Endothelial cell of umbilical vein (primary cell): Measurements from ENCODE around the gene MESP2. TPM values are rescaled to one million over a fixed set of nuclear protein-coding genes. Genes with fewer than 3 reads are reported as not detected.

Experiments
- BruUV-seq: library from RNA; stranded (reverse); fragments of 400-500 nt; replicated peaks from 2 replicates; lab custom pipeline; 2021; lab: Mats Ljungman, UMichigan
- CTCF ChIA-PET: fragments of 300-600, 350-600 bp; sonication (Branson Sonifier 250); formaldehyde crosslinking; loops from one replicate; lab custom pipeline; 2021; ENCODE audit warnings: antibody characterized with exemption, inconsistent platforms; lab: Charles Lee
- POLR2A ChIA-PET: fragments of 300-600, 350-600 bp; sonication (Branson Sonifier 250); formaldehyde crosslinking; loops from one replicate; lab custom pipeline; 2021; ENCODE audit warnings: antibody characterized with exemption, inconsistent platforms; lab: Charles Lee
- DNase-seq: peaks from one replicate; pipeline ENCODE4 v3.0.0-alpha.2; 2011; ENCODE audit warnings: low read depth, low spot score
- FAIRE-seq: peaks from 2 replicates; lab custom pipeline; 2011; peaks lifted over from hg19 to GRCh38; lab: Jason Lieb, UNC
- H2AFZ ChIP-seq: 2 replicates; pipeline ENCODE4 v1.6.0; 2012; ENCODE audit warnings: low read depth, low read length, control low read depth, inconsistent platforms
- H3K27ac ChIP-seq: 2 replicates; pipeline ENCODE4 v1.5.1; 2011; ENCODE audit warnings: low read depth, mild to moderate bottlenecking, control low read depth, low read length, moderate library complexity; ENCODE audit not compliant: insufficient read depth
- H3K27me3 ChIP-seq, 2 experiments: 2 replicates each; pipeline versions ENCODE4 v1.6.0 to v1.6.1; 2011; ENCODE audit warnings: low read length in 2 of 2, mixed read lengths in 1 of 2; ENCODE audit not compliant: control insufficient read depth in 2 of 2, insufficient read depth in 2 of 2
- H3K36me3 ChIP-seq, 2 experiments: 2 replicates in 1 of 2; 3 replicates in 1 of 2; pipeline ENCODE4 v1.5.1; 2011; ENCODE audit warnings: low read length in 2 of 2, mild to moderate bottlenecking in 1 of 2, moderate library complexity in 1 of 2; ENCODE audit not compliant: control insufficient read depth in 2 of 2, insufficient read depth in 2 of 2; ENCODE audit errors: extremely low read depth in 1 of 2
- H3K4me1 ChIP-seq: 3 replicates; pipeline ENCODE4 v1.5.1; 2011; ENCODE audit warnings: mild to moderate bottlenecking, low read length; ENCODE audit not compliant: control insufficient read depth, insufficient read depth; ENCODE audit errors: extremely low read depth
- H3K4me2 ChIP-seq: 2 replicates; pipeline ENCODE4 v1.6.1; 2011; ENCODE audit warnings: low read length, control low read depth, mixed read lengths; ENCODE audit not compliant: insufficient read depth
- H3K4me3 ChIP-seq, 3 experiments: fragments of 200-600 bp in 1 of 3; sonication (generic), shearing (Covaris generic) in 1 of 3; replicated peaks in 1 of 3; 2 replicates each; pipeline ENCODE4 v1.5.1; 2011 to 2016; ENCODE audit warnings: control low read depth in 3 of 3, low read length in 3 of 3, mild to moderate bottlenecking in 2 of 3, inconsistent platforms in 1 of 3, low read depth in 1 of 3, moderate library complexity in 1 of 3; ENCODE audit not compliant: insufficient read depth in 1 of 3
- H3K79me2 ChIP-seq: 2 replicates; pipeline ENCODE4 v1.6.0; 2012; ENCODE audit warnings: low read length, inconsistent platforms; ENCODE audit not compliant: control insufficient read depth, insufficient read depth
- H3K9ac ChIP-seq: replicated peaks from 2 replicates; pipeline ENCODE3; 2011; ENCODE audit warnings: low read length, control low read depth; ENCODE audit not compliant: insufficient read depth; ENCODE audit errors: extremely low read depth
- H3K9me1 ChIP-seq: replicated peaks from 3 replicates; pipeline ENCODE4 v1.6.0; 2011; ENCODE audit warnings: mild to moderate bottlenecking, low read length; ENCODE audit not compliant: control insufficient read depth, insufficient read depth; ENCODE audit errors: extremely low read depth
- H3K9me3 ChIP-seq: replicated peaks from 2 replicates; pipeline ENCODE4 v1.5.1; 2012; ENCODE audit warnings: low read length, inconsistent platforms; ENCODE audit not compliant: control insufficient read depth, insufficient read depth
- H4K20me1 ChIP-seq: replicated peaks from 2 replicates; pipeline ENCODE3; 2011; ENCODE audit warnings: mild to moderate bottlenecking, low read length; ENCODE audit not compliant: control insufficient read depth, insufficient read depth; ENCODE audit errors: extremely low read depth
- CTCF ChIP-seq, 2 donors: IDR thresholded peaks; 1 replicate in 1 of 2; 2 replicates in 1 of 2; pipeline ENCODE4 v1.5.1; 2011; ENCODE audit warnings: low read length in 2 of 2, mild to moderate bottlenecking in 2 of 2, moderate library complexity in 2 of 2, control low read depth in 1 of 2, inconsistent platforms in 1 of 2, low read depth in 1 of 2; ENCODE audit not compliant: insufficient read depth in 1 of 2; ENCODE audit errors: extremely low read depth in 1 of 2
- EZH2 ChIP-seq: IDR thresholded peaks from 2 replicates; pipeline ENCODE4 v1.6.1; 2012; ENCODE audit warnings: borderline replicate concordance, low read depth, mild to moderate bottlenecking, moderate library complexity, low read length, inconsistent platforms; ENCODE audit not compliant: severe bottlenecking
- FOS ChIP-seq: IDR thresholded peaks from 2 replicates; pipeline ENCODE4 v1.6.1; 2011; ENCODE audit warnings: mild to moderate bottlenecking, low read length, moderate library complexity, borderline replicate concordance; ENCODE audit not compliant: insufficient read depth
- GATA2 ChIP-seq: IDR thresholded peaks from 2 replicates; pipeline ENCODE4 v1.7.0; 2011; ENCODE audit warnings: low read depth, mild to moderate bottlenecking, moderate library complexity, mixed read lengths, low read length; ENCODE audit not compliant: insufficient read length, insufficient read depth
- JUN ChIP-seq: IDR thresholded peaks from 2 replicates; pipeline ENCODE4 v1.6.1; 2011; ENCODE audit warnings: borderline replicate concordance, low read depth; ENCODE audit not compliant: insufficient read length, insufficient read depth
- MAX ChIP-seq: IDR thresholded peaks from 2 replicates; pipeline ENCODE4 v1.6.1; 2011; ENCODE audit not compliant: insufficient read depth, insufficient read length
- MYC ChIP-seq: IDR thresholded peaks from one replicate; pipeline ENCODE4 v1.6.1; 2011; ENCODE audit warnings: mild to moderate bottlenecking, low read depth, low read length
- POLR2A ChIP-seq: IDR thresholded peaks from 2 replicates; pipeline ENCODE4 v1.6.1; 2012; ENCODE audit warnings: low read depth, mild to moderate bottlenecking, control low read depth, low read length
- POLR2AphosphoS5 ChIP-seq: IDR thresholded peaks from 2 replicates; pipeline ENCODE4 v1.6.1; 2012; ENCODE audit warnings: low read depth, mild to moderate bottlenecking, control low read depth, low read length, moderate library complexity; ENCODE audit not compliant: insufficient read depth
- dilution Hi-C: fragments of 300-500 bp; cut with MboI; formaldehyde crosslinking; loops from one replicate; pipeline ENCODE4 v1.15.0; 2019; ENCODE audit warnings: low sequenced_read_pairs; ENCODE audit not compliant: extremely low pct_ligation_motif_present
- intact Hi-C: fragments of 100-400 bp; cut with micrococcal nuclease; formaldehyde crosslinking; loops from one replicate; pipeline ENCODE4 v1.10.0; 2022
- polyA plus RNA-seq, 4 experiments: library from polyadenylated mRNA; depleted of rRNA in 3 of 4; stranded (reverse) in 3 of 4; unstranded in 1 of 4; fragments of >200 nt; gene quantifications; 2 replicates each; pipeline versions ENCODE4 v1.2.1 to v1.2.3, GENCODE V29; 2011 to 2012; ENCODE audit warnings: missing spikeins in 1 of 4
- total RNA-seq: library from RNA; stranded (reverse); gene quantifications from 2 replicates; pipeline ENCODE4 v1.2.3, GENCODE V29; 2021

The MESP2 gene
- total and polyA plus RNA-seq, 2 donors (not counting 3 experiments of a cell fraction or from before 2014, with no cell fraction given) = 0.42 to 0.43 TPM

- Histone ChIP-seq H3K36me3 (peaks cover 23 to 51% of the 10 kb centered on the region in 2 experiments), H3K9me1 (no peaks in the 10 kb centered on the region), H3K27ac (peak overlapping the region; percentile 65), H3K79me2 (peaks cover 29% of the 10 kb centered on the region), H3K9me3 (no peaks in the 10 kb centered on the region), H2AFZ (no peak overlapping the region), H3K4me1 (peaks cover 20% of the 10 kb centered on the region), H3K9ac (peak overlapping the region; percentile 21), H3K4me3 (no peak overlapping the region), H3K4me2 (peak overlapping the region; percentile 5), H3K27me3 (no peaks in the 10 kb centered on the region), H4K20me1 (no peaks in the 10 kb centered on the region)
- intact Hi-C loops = loop anchor here (1.0 to 2.0 kb wide), 3 partner anchors 8 to 26 kb away; partner anchors contain the start of gene MESP2
- FAIRE-seq (peak; percentile 76), DNase-seq (no peak)
- no TSS peak for BruUV-seq
- ChIA-PET CTCF (interaction anchor here (1.2 to 3.4 kb wide), 4 partner anchors 42 to 85 kb away, joined by 3 to 28 read pairs (median 7); no protein-coding TSS in a partner anchor), POLR2A (interaction anchor here (0.8 to 1.3 kb wide), 3 partner anchors 9 to 42 kb away, joined by 3 read pairs; partner anchors contain the start of gene ANPEP)
- TF ChIP-seq MAX = no peak
- TF ChIP-seq MYC = no peak
- TF ChIP-seq FOS = no peak
- no peak for TF ChIP-seq POLR2AphosphoS5
- no peak for TF ChIP-seq POLR2A
- TF ChIP-seq CTCF (IDR thresholded peaks at IDR 0.05; ENCODE audit: extremely low read depth in 1 of 2, insufficient read depth in 1 of 2, low read depth in 1 of 2, low read length in 2 of 2) = no peak
- no peak for TF ChIP-seq JUN
- TF ChIP-seq EZH2 = no peak
- TF ChIP-seq GATA2 = no peak
- dilution Hi-C loops = no loop called here
Measured at GRCh38 chr15:89802986-89803824, 27.1 kb downstream of the MESP2 start.
